Measurements from ENCODE around the gene CALM3. TPM values are rescaled to one million over a fixed set of nuclear protein-coding genes. Genes with fewer than 3 reads are reported as not detected.
A peak's percentile ranks its signal among the peaks of the same experiment; 100 is the strongest.

CALM3 gene
- total RNA-seq, 1 donor from 2014 or later = 373 TPM

DNA sequence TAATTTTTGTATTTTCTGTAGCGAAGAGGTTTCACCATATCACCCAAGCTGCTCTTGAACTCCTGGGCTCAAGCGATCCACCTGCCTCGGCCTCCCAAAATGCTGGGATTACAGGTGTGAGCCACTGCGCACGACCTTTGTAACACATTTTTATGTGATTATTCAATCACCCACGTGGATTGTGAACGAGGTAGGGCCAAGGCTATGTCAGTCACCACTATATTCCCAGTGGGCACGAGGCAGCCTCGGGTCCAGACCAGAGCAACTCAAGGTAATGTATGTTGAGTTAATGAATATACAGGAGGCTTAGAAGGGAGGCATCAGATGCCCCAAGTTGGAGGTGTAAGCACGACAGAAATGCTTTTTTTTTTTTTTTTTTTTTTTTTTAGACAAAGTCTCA lies 14.8 kb downstream of the CALM3 start:
- H4K20me1 ChIP-seq (ENCODE audit: low read depth) = no peaks in the 10 kb centered on the region
- peaks cover 8% of the 10 kb centered on the region for H3K27me3 Mint-ChIP-seq (ENCODE audit: insufficient read depth, low read depth)
- H2AFZ ChIP-seq (replicated peaks) = no peak overlapping the region
- no peak for DNase-seq (ENCODE audit: low spot score)
- no peak overlapping the region for H3K27ac Mint-ChIP-seq
- no peaks in the 10 kb centered on the region for H3K27me3 ChIP-seq
- H3K9me3 Mint-ChIP-seq = no peaks in the 10 kb centered on the region
- peaks cover 25% of the 10 kb centered on the region for H3K4me1 Mint-ChIP-seq
- peaks cover 5% of the 10 kb centered on the region for H3K4me1 ChIP-seq
- no peaks in the 10 kb centered on the region for H3K36me3 ChIP-seq
- H3K27ac ChIP-seq = no peak overlapping the region
- H3K4me3 Mint-ChIP-seq = no peak overlapping the region
- H3K9ac ChIP-seq = no peak overlapping the region
- TF ChIP-seq EZH2 (IDR thresholded peaks at IDR 0.05) (no peak), EZH2phosphoT487 (IDR thresholded peaks at IDR 0.05) (no peak)
- TF ChIP-seq, protein P1, sequence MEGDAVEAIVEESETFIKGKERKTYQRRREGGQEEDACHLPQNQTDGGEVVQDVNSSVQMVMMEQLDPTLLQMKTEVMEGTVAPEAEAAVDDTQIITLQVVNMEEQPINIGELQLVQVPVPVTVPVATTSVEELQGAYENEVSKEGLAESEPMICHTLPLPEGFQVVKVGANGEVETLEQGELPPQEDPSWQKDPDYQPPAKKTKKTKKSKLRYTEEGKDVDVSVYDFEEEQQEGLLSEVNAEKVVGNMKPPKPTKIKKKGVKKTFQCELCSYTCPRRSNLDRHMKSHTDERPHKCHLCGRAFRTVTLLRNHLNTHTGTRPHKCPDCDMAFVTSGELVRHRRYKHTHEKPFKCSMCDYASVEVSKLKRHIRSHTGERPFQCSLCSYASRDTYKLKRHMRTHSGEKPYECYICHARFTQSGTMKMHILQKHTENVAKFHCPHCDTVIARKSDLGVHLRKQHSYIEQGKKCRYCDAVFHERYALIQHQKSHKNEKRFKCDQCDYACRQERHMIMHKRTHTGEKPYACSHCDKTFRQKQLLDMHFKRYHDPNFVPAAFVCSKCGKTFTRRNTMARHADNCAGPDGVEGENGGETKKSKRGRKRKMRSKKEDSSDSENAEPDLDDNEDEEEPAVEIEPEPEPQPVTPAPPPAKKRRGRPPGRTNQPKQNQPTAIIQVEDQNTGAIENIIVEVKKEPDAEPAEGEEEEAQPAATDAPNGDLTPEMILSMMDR (IDR thresholded peaks at IDR 0.05) = no peak
- H3K79me2 ChIP-seq (ENCODE audit: low read depth) = no peaks in the 10 kb centered on the region
- no peaks in the 10 kb centered on the region for H3K36me3 Mint-ChIP-seq
- H3K4me3 ChIP-seq = no peak overlapping the region
- no peak overlapping the region for H3K4me2 ChIP-seq
- H3K9me3 ChIP-seq (ENCODE audit: low read depth) = no peaks in the 10 kb centered on the region
- H3F3A ChIP-seq (ENCODE audit: low read depth) = peaks cover 8% of the 10 kb centered on the region

DNA sequence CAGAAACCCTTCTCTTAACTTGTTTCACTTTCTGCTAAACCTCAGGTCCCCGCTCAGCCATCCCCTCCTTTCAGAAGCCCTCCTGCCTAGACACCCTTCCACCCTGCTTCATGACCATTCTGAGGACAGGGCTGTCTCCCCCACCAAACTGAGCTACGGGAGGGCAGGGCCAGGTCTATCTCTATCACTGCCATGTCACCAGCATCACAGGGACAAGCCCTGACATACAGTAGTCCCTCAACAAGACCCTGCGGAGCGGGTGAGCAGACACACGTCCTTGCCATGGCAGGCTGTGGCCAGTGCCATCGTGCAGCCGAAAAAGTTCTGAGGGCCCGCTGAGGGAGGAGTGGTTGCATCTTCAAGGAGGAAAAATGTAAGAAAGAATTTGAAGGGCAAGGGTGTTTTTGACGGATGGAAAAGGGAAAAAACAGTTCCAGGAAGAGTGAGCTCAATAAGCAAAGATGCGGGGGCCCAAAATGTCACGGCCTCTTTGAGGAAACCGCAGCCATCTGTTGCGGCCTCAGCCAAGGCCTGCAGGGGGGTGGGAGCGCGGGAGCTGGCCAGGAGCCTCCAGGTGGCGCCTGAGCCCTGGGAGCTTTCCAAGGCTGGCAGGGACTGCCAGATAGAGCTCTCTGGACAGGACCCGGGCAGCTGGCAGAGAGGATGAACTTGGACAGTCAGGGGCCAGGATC lies 15.6 kb downstream of the CALM3 start:
- no peaks in the 10 kb centered on the region for H4K20me1 ChIP-seq (ENCODE audit: low read depth)

DNA sequence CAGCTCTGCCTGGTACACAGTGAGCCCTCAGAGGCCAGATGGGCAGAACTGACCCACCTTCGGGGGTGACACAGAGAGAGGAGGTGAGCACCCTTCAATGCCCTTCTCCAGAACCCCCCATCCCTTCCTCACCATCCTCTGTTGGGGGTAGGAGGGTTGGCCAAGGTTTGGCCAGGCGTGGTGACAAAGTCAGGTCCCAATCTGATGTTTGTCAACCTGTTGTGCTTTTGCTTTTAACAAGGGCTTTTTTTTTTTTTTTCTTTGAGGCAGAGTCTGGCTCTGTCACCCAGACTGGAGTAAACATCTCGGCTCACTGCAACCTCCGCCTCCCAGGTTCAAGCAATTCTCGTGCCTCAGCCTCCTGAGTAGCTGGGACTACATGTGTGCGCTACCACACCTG lies 16.5 kb downstream of the CALM3 start:
- Mint-ChIP-seq H3K36me3 (no peaks in the 10 kb centered on the region), H3K9me3 (no peaks in the 10 kb centered on the region), H3K27ac (no peak overlapping the region), H3K4me3 (no peak overlapping the region), H3K4me1 (peaks cover 35% of the 10 kb centered on the region), H3K27me3 (ENCODE audit: insufficient read depth, low read depth) (peaks cover 10% of the 10 kb centered on the region)
- no peak overlapping the region for H3K4me2 ChIP-seq
- peaks cover 11% of the 10 kb centered on the region for H3F3A ChIP-seq (ENCODE audit: low read depth)
- no peaks in the 10 kb centered on the region for H4K20me1 ChIP-seq (ENCODE audit: low read depth)
- no peak for DNase-seq (ENCODE audit: low spot score)
- no peak overlapping the region for H3K27ac ChIP-seq
- no peak overlapping the region for H2AFZ ChIP-seq (replicated peaks)
- H3K9ac ChIP-seq = no peak overlapping the region
- peaks cover 12% of the 10 kb centered on the region for H3K4me1 ChIP-seq
- TF ChIP-seq, protein P1 (IDR thresholded peaks at IDR 0.05) = no peak
- TF ChIP-seq EZH2phosphoT487 (IDR thresholded peaks at IDR 0.05) = no peak
- no peaks in the 10 kb centered on the region for H3K36me3 ChIP-seq
- no peaks in the 10 kb centered on the region for H3K27me3 ChIP-seq
- no peak overlapping the region for H3K4me3 ChIP-seq
- no peaks in the 10 kb centered on the region for H3K79me2 ChIP-seq (ENCODE audit: low read depth)
- no peaks in the 10 kb centered on the region for H3K9me3 ChIP-seq (ENCODE audit: low read depth)

More for the DNA sequence above, 15.6 kb downstream of the CALM3 start:
- no peak overlapping the region for H3K9ac ChIP-seq
- H3K27ac ChIP-seq = no peak overlapping the region
- no peaks in the 10 kb centered on the region for H3K27me3 ChIP-seq
- no peak for TF ChIP-seq EZH2phosphoT487 (IDR thresholded peaks at IDR 0.05)
- TF ChIP-seq, protein P1 (IDR thresholded peaks at IDR 0.05) = peak; percentile 73
- H3K4me3 ChIP-seq = no peak overlapping the region
- Mint-ChIP-seq H3K27ac (no peak overlapping the region), H3K4me1 (peaks cover 34% of the 10 kb centered on the region), H3K4me3 (peak overlapping the region; percentile 68), H3K36me3 (no peaks in the 10 kb centered on the region), H3K9me3 (no peaks in the 10 kb centered on the region), H3K27me3 (ENCODE audit: insufficient read depth, low read depth) (peaks cover 10% of the 10 kb centered on the region)
- no peaks in the 10 kb centered on the region for H3K79me2 ChIP-seq (ENCODE audit: low read depth)
- H3K4me1 ChIP-seq = peaks cover 12% of the 10 kb centered on the region
- H3K9me3 ChIP-seq (ENCODE audit: low read depth) = no peaks in the 10 kb centered on the region
- H2AFZ ChIP-seq (replicated peaks) = no peak overlapping the region
- peak; percentile 83 for DNase-seq (ENCODE audit: low spot score)
- no peak overlapping the region for H3K4me2 ChIP-seq
- no peaks in the 10 kb centered on the region for H3K36me3 ChIP-seq
- peaks cover 11% of the 10 kb centered on the region for H3F3A ChIP-seq (ENCODE audit: low read depth)
